Karpas-422 (cell line): ENCODE measurements around the gene ASH1L. TPM values are rescaled to one million over a fixed set of nuclear protein-coding genes. Genes with fewer than 3 reads are reported as not detected.
A peak's percentile ranks its signal among the peaks of the same experiment; 100 is the strongest.

Experiments
- DNase-seq: peaks from one replicate; pipeline ENCODE4 v3.0.0-alpha.2; 2015
- H2AFZ ChIP-seq: fragments of 200-600 bp; sonication (generic); 2 replicates; pipeline ENCODE4 v1.6.1; 2014; ENCODE audit warnings: antibody characterized with exemption, low read length, mixed read lengths
- H3K27ac ChIP-seq: fragments of 200-600 bp; sonication (generic); 2 replicates; pipeline ENCODE4 v1.5.1; 2014; ENCODE audit warnings: mild to moderate bottlenecking, low read length, moderate library complexity
- H3K27me3 ChIP-seq: fragments of 200-600 bp; sonication (generic); 2 replicates; pipeline ENCODE4 v1.6.1; 2014; ENCODE audit warnings: low read length, mixed read lengths
- H3K36me3 ChIP-seq: fragments of 200-600 bp; sonication (generic); 2 replicates; pipeline ENCODE4 v1.6.1; 2014; ENCODE audit warnings: low read length, mixed read lengths; ENCODE audit not compliant: insufficient read depth
- H3K4me1 ChIP-seq: fragments of 200-600 bp; sonication (generic); 2 replicates; pipeline ENCODE4 v1.6.1; 2014; ENCODE audit warnings: mild to moderate bottlenecking, low read length, mixed read lengths
- H3K4me2 ChIP-seq: fragments of 200-600 bp; sonication (generic); 2 replicates; pipeline ENCODE4 v1.6.1; 2014; ENCODE audit warnings: low read length, low read depth, mild to moderate bottlenecking; ENCODE audit not compliant: poor library complexity, severe bottlenecking
- H3K4me3 ChIP-seq: fragments of 200-600 bp; sonication (generic); 2 replicates; pipeline ENCODE4 v1.5.1; 2014; ENCODE audit warnings: mild to moderate bottlenecking, antibody characterized with exemption, low read length, mixed read lengths
- H3K79me2 ChIP-seq: fragments of 200-600 bp; sonication (generic); 2 replicates; pipeline ENCODE4 v1.6.1; 2014; ENCODE audit warnings: mild to moderate bottlenecking, low read length, mixed read lengths
- H3K9ac ChIP-seq: fragments of 200-600 bp; sonication (generic); 2 replicates; pipeline ENCODE4 v1.6.0; 2014; ENCODE audit warnings: low read length
- H3K9me2 ChIP-seq: fragments of 200-600 bp; sonication (generic), shearing (Covaris generic); replicated peaks from 2 replicates; pipeline ENCODE4 v1.6.0; 2014; ENCODE audit warnings: mild to moderate bottlenecking, low read length, moderate library complexity; ENCODE audit not compliant: insufficient read depth
- H3K9me3 ChIP-seq: fragments of 300-700, 200-600 bp; sonication (generic); 2 replicates; pipeline ENCODE4 v1.6.1; 2014; ENCODE audit warnings: low read length, mixed read lengths
- H4K20me1 ChIP-seq: fragments of 200-600 bp; sonication (generic); 2 replicates; pipeline ENCODE4 v1.6.1; 2014; ENCODE audit warnings: mild to moderate bottlenecking, antibody characterized with exemption, low read length, low read depth; ENCODE audit not compliant: insufficient read depth
- total RNA-seq: library from RNA; depleted of rRNA; stranded (reverse); fragments of >200 nt; shearing (Covaris generic); gene quantifications from 2 replicates; pipeline ENCODE4 v1.2.3, GENCODE V29; 2014; ENCODE audit warnings: low replicate concordance

Gene ASH1L
- total RNA-seq, 1 experiment from 2014 or later = 45.1 TPM

DNA sequence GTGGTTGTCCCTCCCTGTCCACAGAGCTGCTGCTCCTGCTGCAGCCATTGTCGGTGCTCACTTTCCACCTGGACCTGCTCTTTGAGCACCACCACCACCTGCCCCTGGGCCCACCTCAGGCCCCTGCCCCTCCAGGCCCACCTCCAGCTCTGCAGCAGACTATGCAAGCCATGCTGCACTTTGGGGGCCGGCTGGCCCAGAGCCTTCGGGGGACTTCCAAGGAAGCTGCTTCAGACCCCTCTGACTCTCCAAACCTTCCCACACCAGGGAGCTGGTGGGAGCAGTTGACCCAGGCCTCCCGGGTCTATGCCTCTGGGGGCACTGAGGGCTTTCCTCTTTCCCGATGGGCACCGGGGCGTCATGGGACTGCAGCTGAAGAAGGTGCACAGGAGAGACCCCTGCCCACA is 236.0 kb downstream of the ASH1L start:
- Histone ChIP-seq H3K79me2 (no peaks in the 10 kb centered on the region), H3K36me3 (peaks cover 15% of the 10 kb centered on the region; the same call in 1 of the 2 replicates), H3K9me3 (no peaks in the 10 kb centered on the region), H4K20me1 (no peaks in the 10 kb centered on the region), H2AFZ (no peak overlapping the region), H3K27me3 (no peaks in the 10 kb centered on the region), H3K27ac (no peak overlapping the region), H3K4me3 (no peak overlapping the region), H3K9ac (no peak overlapping the region), H3K9me2 (no peaks in the 10 kb centered on the region), H3K4me1 (peaks cover 43% of the 10 kb centered on the region), H3K4me2 (no peak overlapping the region)
- DNase-seq = no peak

DNA sequence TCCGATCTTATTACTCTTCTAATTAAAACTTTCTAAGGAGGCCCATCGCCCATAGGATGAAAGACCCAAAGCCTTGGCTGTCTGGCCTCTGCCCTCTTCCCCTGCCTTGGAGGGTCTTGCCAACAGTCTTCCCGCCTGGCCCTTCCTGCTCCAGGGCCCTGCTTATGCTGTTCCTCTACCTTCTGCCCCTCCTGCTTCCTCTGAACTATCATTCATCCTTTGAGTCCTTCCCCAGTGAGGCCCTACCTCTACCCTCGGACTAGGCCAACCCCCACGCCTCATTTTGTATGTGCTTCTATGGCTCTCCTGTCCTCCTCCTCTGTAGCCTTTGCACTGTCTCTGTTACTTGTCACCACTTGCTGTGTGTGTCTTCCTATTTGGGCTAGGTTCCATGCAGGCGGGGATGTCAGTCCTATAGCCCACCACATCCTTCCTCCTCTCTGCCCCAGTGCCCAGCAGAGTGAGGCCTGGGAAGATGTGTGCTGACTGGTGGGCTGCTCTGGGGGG is 236.5 kb downstream of the ASH1L start:
- Histone ChIP-seq H3K36me3 (peaks cover 11% of the 10 kb centered on the region; the same call in 1 of the 2 replicates), H4K20me1 (no peaks in the 10 kb centered on the region), H3K27ac (no peak overlapping the region), H3K9me3 (no peaks in the 10 kb centered on the region), H3K4me2 (no peak overlapping the region), H3K9me2 (no peaks in the 10 kb centered on the region), H3K9ac (no peak overlapping the region), H3K4me1 (peaks cover 43% of the 10 kb centered on the region), H3K4me3 (no peak overlapping the region), H2AFZ (no peak overlapping the region), H3K27me3 (no peaks in the 10 kb centered on the region), H3K79me2 (no peaks in the 10 kb centered on the region)
- DNase-seq = no peak

GRCh38 chr1:155325603-155325893 is 237.1 kb downstream of the ASH1L start:
- no peak overlapping the region for H3K9ac ChIP-seq
- no peaks in the 10 kb centered on the region for H3K9me2 ChIP-seq
- no peaks in the 10 kb centered on the region for H4K20me1 ChIP-seq
- H3K27ac ChIP-seq = no peak overlapping the region
- no peaks in the 10 kb centered on the region for H3K79me2 ChIP-seq
- no peak overlapping the region for H3K4me3 ChIP-seq
- H2AFZ ChIP-seq = no peak overlapping the region
- H3K4me1 ChIP-seq = peaks cover 43% of the 10 kb centered on the region
- no peak for DNase-seq
- H3K36me3 ChIP-seq = peaks cover 6% of the 10 kb centered on the region; the same call in 1 of the 2 replicates
- no peaks in the 10 kb centered on the region for H3K27me3 ChIP-seq
- no peaks in the 10 kb centered on the region for H3K9me3 ChIP-seq
- peak overlapping the region; percentile 98 for H3K4me2 ChIP-seq

DNA sequence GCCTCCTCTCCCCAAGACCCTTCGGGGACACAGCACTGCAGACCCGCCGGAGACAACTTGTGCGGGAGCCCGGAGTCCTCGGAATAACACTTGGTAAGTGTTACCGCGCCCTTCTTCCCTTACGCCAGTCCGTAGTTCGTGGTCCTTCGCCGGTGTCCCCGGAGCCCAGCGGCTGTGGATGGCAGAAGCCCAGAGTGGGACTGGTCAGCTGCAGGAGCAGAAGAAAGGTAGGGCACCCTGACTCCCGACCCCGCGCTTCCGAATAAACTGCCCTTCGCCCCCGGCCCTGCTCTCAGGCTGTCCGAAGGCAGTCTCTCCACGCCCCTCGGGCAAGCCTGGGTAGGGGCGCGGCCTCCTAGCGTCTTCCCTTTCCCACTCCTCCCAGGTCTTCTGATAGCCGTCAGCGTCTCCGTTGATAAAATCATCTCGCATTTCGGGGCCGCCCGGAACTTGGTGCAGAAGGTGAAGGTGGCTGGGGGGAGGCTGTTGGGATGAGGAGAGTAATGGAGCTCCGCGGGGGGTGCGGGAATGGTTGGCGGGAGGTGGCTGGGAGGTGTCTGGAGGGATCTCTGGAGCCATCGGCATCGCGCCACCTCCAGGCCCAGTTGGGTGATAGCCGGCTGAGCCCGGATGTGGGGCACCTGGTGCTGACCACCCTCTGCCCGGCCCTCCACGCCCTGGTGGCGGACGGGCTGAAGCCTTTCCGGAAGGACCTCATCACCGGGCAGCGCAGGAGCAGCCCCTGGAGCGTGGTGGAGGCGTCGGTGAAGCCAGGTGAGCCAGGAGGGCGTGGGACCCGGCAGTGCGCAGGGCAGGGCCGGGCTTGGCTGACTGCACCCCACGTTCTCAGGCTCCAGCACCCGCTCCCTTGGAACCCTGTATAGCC is 237.6 kb downstream of the ASH1L start:
- no peaks in the 10 kb centered on the region for H3K27me3 ChIP-seq
- H3K4me2 ChIP-seq = peak overlapping the region; percentile 98
- H2AFZ ChIP-seq = no peak overlapping the region
- H3K9me3 ChIP-seq = no peaks in the 10 kb centered on the region
- H3K4me1 ChIP-seq = peaks cover 40% of the 10 kb centered on the region
- H4K20me1 ChIP-seq = no peaks in the 10 kb centered on the region
- no peak for DNase-seq
- peak overlapping the region; percentile 99 for H3K9ac ChIP-seq
- H3K27ac ChIP-seq = peak overlapping the region; percentile 89
- no peaks in the 10 kb centered on the region for H3K79me2 ChIP-seq
- H3K36me3 ChIP-seq = no peaks in the 10 kb centered on the region
- H3K9me2 ChIP-seq = no peaks in the 10 kb centered on the region
- peak overlapping the region; percentile 96 for H3K4me3 ChIP-seq

- Histone ChIP-seq H3K36me3 (peaks cover 3% of the 10 kb centered on the region; the same call in 1 of the 2 replicates), H3K79me2 (no peaks in the 10 kb centered on the region), H3K27ac (peak overlapping the region; percentile 89), H2AFZ (peak overlapping the region; percentile 74; the same call in 1 of the 2 replicates), H3K4me3 (peak overlapping the region; percentile 96), H3K27me3 (no peaks in the 10 kb centered on the region), H4K20me1 (no peaks in the 10 kb centered on the region), H3K9ac (peak overlapping the region; percentile 99), H3K4me2 (peak overlapping the region; percentile 98), H3K4me1 (peaks cover 40% of the 10 kb centered on the region), H3K9me2 (no peaks in the 10 kb centered on the region), H3K9me3 (no peaks in the 10 kb centered on the region)
- peak; percentile 97 for DNase-seq
These were observed 238.4 kb downstream of the ASH1L start for GRCh38 chr1:155324037-155324716.

GRCh38 chr1:155323729-155324036 is 238.9 kb downstream of the ASH1L start:
- Histone ChIP-seq H3K9ac (peak overlapping the region; percentile 99), H4K20me1 (no peaks in the 10 kb centered on the region)
- DNase-seq = peak; percentile 95

DNA sequence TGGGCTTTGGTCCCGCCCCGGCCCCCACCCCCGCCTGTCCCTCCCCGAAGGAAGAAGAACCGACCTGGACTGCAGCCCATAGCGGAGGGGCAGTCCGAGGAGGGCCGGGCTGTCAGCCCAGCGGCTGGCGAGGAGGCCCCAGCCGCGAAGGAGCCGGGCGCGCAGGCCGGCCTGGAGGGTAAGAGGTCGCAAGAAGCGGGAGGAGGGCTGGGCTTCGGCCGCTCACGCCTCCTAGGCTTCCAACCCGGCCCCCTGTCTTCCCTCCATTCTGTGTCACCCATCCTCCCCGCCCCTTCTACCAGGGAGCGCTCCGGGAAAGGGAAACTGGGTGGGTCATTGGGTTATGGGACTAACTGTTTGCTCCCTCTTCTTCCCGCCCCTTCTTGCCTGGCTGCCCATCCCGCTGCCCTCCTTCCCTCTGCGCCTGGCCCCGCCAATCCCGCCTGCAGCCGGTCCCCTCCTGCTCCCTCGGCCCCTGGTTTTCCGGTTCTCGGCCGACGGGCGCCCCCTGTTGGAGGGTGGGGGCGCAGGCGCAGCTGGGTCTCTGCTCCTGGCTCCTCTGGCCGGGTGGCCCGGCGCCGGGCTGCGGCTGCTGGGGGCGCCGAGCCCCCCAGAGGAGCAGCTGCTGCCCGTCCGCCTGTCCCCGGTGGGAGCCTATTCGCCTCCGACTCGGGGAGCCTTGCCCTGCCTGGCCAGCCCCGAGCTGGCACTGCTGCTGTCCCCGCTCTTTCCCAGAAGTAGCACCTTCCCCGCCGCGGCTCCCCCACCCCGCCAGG is 239.5 kb downstream of the ASH1L start:
- peak overlapping the region; percentile 96 for H3K4me3 ChIP-seq
- peak; percentile 94 for DNase-seq
- no peak overlapping the region; the same call in 1 of the 2 replicates for H2AFZ ChIP-seq

More at GRCh38 chr1:155323729-155324036, 238.9 kb downstream of the ASH1L start:
- peaks cover 40% of the 10 kb centered on the region for H3K4me1 ChIP-seq
- H3K79me2 ChIP-seq = no peaks in the 10 kb centered on the region
- peak overlapping the region; percentile 89 for H3K27ac ChIP-seq
- peak overlapping the region; percentile 96 for H3K4me3 ChIP-seq
- H3K9me3 ChIP-seq = no peaks in the 10 kb centered on the region
- H3K36me3 ChIP-seq = peaks cover 8% of the 10 kb centered on the region; the same call in 1 of the 2 replicates
- H3K27me3 ChIP-seq = no peaks in the 10 kb centered on the region
- H3K4me2 ChIP-seq = peak overlapping the region; percentile 98
- peak overlapping the region; percentile 74; the same call in 1 of the 2 replicates for H2AFZ ChIP-seq
- H3K9me2 ChIP-seq = no peaks in the 10 kb centered on the region

More for the DNA sequence above, 239.5 kb downstream of the ASH1L start:
- Histone ChIP-seq H3K27ac (peak overlapping the region; percentile 89), H3K27me3 (no peaks in the 10 kb centered on the region), H3K9me2 (no peaks in the 10 kb centered on the region), H3K9me3 (no peaks in the 10 kb centered on the region), H3K36me3 (peaks cover 12% of the 10 kb centered on the region; the same call in 1 of the 2 replicates), H3K9ac (peak overlapping the region; percentile 99), H4K20me1 (no peaks in the 10 kb centered on the region), H3K79me2 (no peaks in the 10 kb centered on the region), H3K4me2 (peak overlapping the region; percentile 98), H3K4me1 (peaks cover 40% of the 10 kb centered on the region)
